Glomerular visceral epithelial cell (primary cell): Measurements from ENCODE around the gene SLC18B1.

Experiments
- DNase-seq: peaks from one replicate; pipeline ENCODE4 v3.0.0-alpha.2; 2016; ENCODE audit errors: extremely low spot score

The SLC18B1 gene

GRCh38 chr6:132742495-132742894 lies 55.9 kb downstream of the SLC18B1 start:
- no peak for DNase-seq

- no peak for DNase-seq
These were observed 57.2 kb downstream of the SLC18B1 start for GRCh38 chr6:132741281-132741680.

GRCh38 chr6:132736239-132736638 lies 62.2 kb downstream of the SLC18B1 start:
- DNase-seq, result peak; percentile 32

GRCh38 chr6:132734694-132735236 lies 63.7 kb downstream of the SLC18B1 start:
- no peak for DNase-seq

- no peak for DNase-seq
These were observed 64.6 kb downstream of the SLC18B1 start for GRCh38 chr6:132733814-132734213.

- no peak for DNase-seq
These were observed 65.2 kb downstream of the SLC18B1 start for GRCh38 chr6:132733283-132733682.

GRCh38 chr6:132731086-132731485 lies 67.4 kb downstream of the SLC18B1 start:
- DNase-seq, result no peak

- peak; percentile 15 for DNase-seq
These were observed 67.9 kb downstream of the SLC18B1 start for GRCh38 chr6:132730560-132730959.

GRCh38 chr6:132728616-132729015 lies 69.8 kb downstream of the SLC18B1 start:
- DNase-seq, result no peak

GRCh38 chr6:132726608-132726975 lies 71.8 kb downstream of the SLC18B1 start:
- no peak for DNase-seq

- DNase-seq, result no peak
These were observed 72.4 kb downstream of the SLC18B1 start for GRCh38 chr6:132725947-132726607.

- DNase-seq, result no peak
These were observed 73.0 kb downstream of the SLC18B1 start for GRCh38 chr6:132725471-132725870.

GRCh38 chr6:132719736-132720448 lies 78.5 kb downstream of the SLC18B1 start:
- peak; percentile 12 for DNase-seq
